HEK293 (cell line): Measurements from ENCODE around the gene LGI1.

Experiments used
- HOXA7 ChIP-seq: sonication (generic); formaldehyde crosslinking; IDR thresholded peaks from 2 replicates; pipeline ENCODE4 v1.8.1; 2022; ENCODE audit warnings: missing genetic modification reagents, borderline replicate concordance
- KLF10 ChIP-seq: fragments of 450-650 bp; IDR thresholded peaks from 2 replicates; pipeline ENCODE4 v1.5.1; 2018; ENCODE audit warnings: missing biosample characterization, mild to moderate bottlenecking, missing genetic modification characterization
- ZBTB20 ChIP-seq: fragments of 450-650 bp; formaldehyde crosslinking; IDR thresholded peaks from 2 replicates; pipeline ENCODE4 v1.5.1; 2016; ENCODE audit warnings: missing biosample characterization, missing genetic modification characterization
- ZBTB21 ChIP-seq: fragments of 450-650 bp; formaldehyde crosslinking; IDR thresholded peaks from 2 replicates; pipeline ENCODE4 v1.5.1; 2017; ENCODE audit warnings: missing biosample characterization, missing genetic modification characterization
- ZNF530 ChIP-seq: fragments of 450-650 bp; formaldehyde crosslinking; IDR thresholded peaks from 2 replicates; pipeline ENCODE4 v1.5.1; 2016; ENCODE audit warnings: low read depth, missing biosample characterization, missing genetic modification characterization
- ZNF658 ChIP-seq: fragments of 450-650 bp; formaldehyde crosslinking; IDR thresholded peaks from 2 replicates; pipeline ENCODE4; 2016; ENCODE audit warnings: missing biosample characterization, missing genetic modification characterization
- TF ChIP-seq, protein P1 (sequence below): fragments of 450-650 bp; formaldehyde crosslinking; IDR thresholded peaks from 2 replicates; pipeline ENCODE4 v1.5.1; 2016; ENCODE audit warnings: missing biosample characterization, missing genetic modification characterization

DNA sequence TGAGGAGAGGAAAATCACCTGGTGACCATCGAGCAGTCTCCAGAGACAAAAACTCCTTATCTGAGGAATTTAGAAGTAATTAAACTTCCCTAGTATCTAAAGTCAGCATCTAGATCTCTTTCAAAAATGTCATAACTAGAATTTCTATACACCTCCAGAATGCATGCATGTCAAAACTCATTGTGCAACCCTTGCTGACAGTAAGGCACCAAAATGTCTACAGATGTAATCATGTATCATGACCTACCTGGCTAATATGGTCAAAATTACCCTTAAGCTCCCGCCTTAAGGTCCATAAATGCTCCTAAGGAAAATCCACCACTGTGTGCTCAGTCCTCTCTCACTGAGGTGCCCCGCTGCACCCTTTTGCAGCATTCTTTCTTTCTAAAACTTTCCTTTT lies 16.4 kb upstream of the LGI1 start:
- no peak for TF ChIP-seq ZBTB21 (tag by site-specific recombination)
- no peak for TF ChIP-seq HOXA7
- no peak for TF ChIP-seq ZBTB20 (tag by site-specific recombination)
- no peak for TF ChIP-seq KLF10
- no peak for TF ChIP-seq ZNF530 (tag by site-specific recombination)
- TF ChIP-seq, protein P1, sequence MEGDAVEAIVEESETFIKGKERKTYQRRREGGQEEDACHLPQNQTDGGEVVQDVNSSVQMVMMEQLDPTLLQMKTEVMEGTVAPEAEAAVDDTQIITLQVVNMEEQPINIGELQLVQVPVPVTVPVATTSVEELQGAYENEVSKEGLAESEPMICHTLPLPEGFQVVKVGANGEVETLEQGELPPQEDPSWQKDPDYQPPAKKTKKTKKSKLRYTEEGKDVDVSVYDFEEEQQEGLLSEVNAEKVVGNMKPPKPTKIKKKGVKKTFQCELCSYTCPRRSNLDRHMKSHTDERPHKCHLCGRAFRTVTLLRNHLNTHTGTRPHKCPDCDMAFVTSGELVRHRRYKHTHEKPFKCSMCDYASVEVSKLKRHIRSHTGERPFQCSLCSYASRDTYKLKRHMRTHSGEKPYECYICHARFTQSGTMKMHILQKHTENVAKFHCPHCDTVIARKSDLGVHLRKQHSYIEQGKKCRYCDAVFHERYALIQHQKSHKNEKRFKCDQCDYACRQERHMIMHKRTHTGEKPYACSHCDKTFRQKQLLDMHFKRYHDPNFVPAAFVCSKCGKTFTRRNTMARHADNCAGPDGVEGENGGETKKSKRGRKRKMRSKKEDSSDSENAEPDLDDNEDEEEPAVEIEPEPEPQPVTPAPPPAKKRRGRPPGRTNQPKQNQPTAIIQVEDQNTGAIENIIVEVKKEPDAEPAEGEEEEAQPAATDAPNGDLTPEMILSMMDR (tag by site-specific recombination) = no peak
- no peak for TF ChIP-seq ZNF658 (tag by site-specific recombination)
